SU-DHL-6 (cell line): ENCODE data around the gene PAK2.

Experiments
- CTCF ChIP-seq: fragments of 200-600 bp; sonication (generic); IDR thresholded peaks from one replicate; pipeline ENCODE4 v1.5.1; 2017; ENCODE audit warnings: antibody characterized with exemption, mild to moderate bottlenecking, low read length, moderate library complexity; ENCODE audit not compliant: insufficient read depth, poor library complexity, severe bottlenecking
- EZH2phosphoT487 ChIP-seq: fragments of 200-600 bp; sonication (generic), shearing (Covaris generic); conservative IDR thresholded peaks from 2 replicates; pipeline ENCODE4 v1.6.1; 2018; ENCODE audit warnings: mild to moderate bottlenecking, antibody characterized with exemption, low read length, moderate library complexity, mixed read lengths

- TF ChIP-seq CTCF (no peak), EZH2phosphoT487 (no peak)
These were observed 31.2 kb upstream of the PAK2 start for GRCh38 chr3:196708467-196708866.
